GM23338 (cell line): ENCODE data around the gene CT45A3. TPM values are rescaled to one million over a fixed set of nuclear protein-coding genes. Genes with fewer than 3 reads are reported as not detected.
"Not testable (repeated sequence)": the region's sequence is repeated elsewhere in the genome, so short reads cannot be mapped to it uniquely, and the experiment has no call there.

ENCODE experiments used
- ATAC-seq: fragments of 200-7000 bp; cut with Tn5 transposase; 3 replicates; pipeline ENCODE4 v1.9.1; 2020
- DNase-seq: peaks from one replicate; pipeline ENCODE4 v3.0.0-alpha.2; 2015; ENCODE audit warnings: low spot score
- H2AFZ ChIP-seq: fragments of 200-600 bp; sonication (generic); 2 replicates; pipeline ENCODE4 v1.8.0; 2016; ENCODE audit warnings: antibody characterized with exemption, mild to moderate bottlenecking, moderate library complexity
- H3F3A ChIP-seq: fragments of 200-600 bp; sonication (generic); replicated peaks from 2 replicates; pipeline ENCODE4 v1.8.0; 2017; ENCODE audit warnings: antibody characterized with exemption, mixed run types, low read depth
- H3K27ac ChIP-seq: fragments of 200-600 bp; sonication (generic); 2 replicates; pipeline ENCODE4 v1.6.1; 2016; ENCODE audit warnings: low read depth
- H3K27me3 ChIP-seq: fragments of 200-600 bp; sonication (generic); 2 replicates; pipeline ENCODE4 v1.8.0; 2016; ENCODE audit warnings: mild to moderate bottlenecking, mixed run types, moderate library complexity; ENCODE audit not compliant: insufficient read depth
- H3K36me3 ChIP-seq: fragments of 200-600 bp; sonication (generic); 2 replicates; pipeline ENCODE4 v1.8.0; 2016; ENCODE audit warnings: mild to moderate bottlenecking; ENCODE audit not compliant: insufficient read depth
- H3K4me1 ChIP-seq: fragments of 200-600 bp; sonication (generic); 2 replicates; pipeline ENCODE4 v1.8.0; 2016; ENCODE audit warnings: mild to moderate bottlenecking, moderate library complexity; ENCODE audit not compliant: insufficient read depth
- H3K4me2 ChIP-seq: fragments of 200-600 bp; sonication (generic); 2 replicates; pipeline ENCODE4 v1.7.1; 2017; ENCODE audit warnings: mixed run types
- H3K4me3 ChIP-seq: fragments of 200-600 bp; sonication (generic); 2 replicates; pipeline ENCODE4 v1.6.1; 2016; ENCODE audit warnings: mixed run types
- H3K79me2 ChIP-seq: fragments of 200-600 bp; sonication (generic); replicated peaks from 2 replicates; pipeline ENCODE4 v1.8.0; 2017; ENCODE audit warnings: mild to moderate bottlenecking; ENCODE audit not compliant: insufficient read depth
- H3K9me2 ChIP-seq: fragments of 200-600 bp; sonication (generic); 2 replicates; pipeline ENCODE4 v1.8.0; 2017; ENCODE audit not compliant: insufficient read depth
- H4K20me1 ChIP-seq: fragments of 200-600 bp; sonication (generic); replicated peaks from 2 replicates; pipeline ENCODE4 v1.8.0; 2017; ENCODE audit warnings: mild to moderate bottlenecking; ENCODE audit not compliant: insufficient read depth
- H3K27ac Mint-ChIP-seq: 2 replicates; pipeline ENCODE4 v1.8.0; 2020; ENCODE audit warnings: inconsistent platforms, mild to moderate bottlenecking, moderate library complexity, mixed read lengths
- H3K27me3 Mint-ChIP-seq: 3 replicates; pipeline ENCODE4 v1.8.0; 2022; ENCODE audit warnings: low read depth, mild to moderate bottlenecking, moderate library complexity, mixed read lengths, inconsistent platforms; ENCODE audit not compliant: insufficient read depth, poor library complexity
- H3K36me3 Mint-ChIP-seq: 3 replicates; pipeline ENCODE4 v1.8.0; 2021; ENCODE audit warnings: low read depth, mild to moderate bottlenecking, inconsistent platforms, moderate library complexity, mixed read lengths
- H3K4me1 Mint-ChIP-seq: 3 replicates; pipeline ENCODE4 v1.8.0; 2020; ENCODE audit warnings: mild to moderate bottlenecking, inconsistent platforms, mixed read lengths
- H3K4me3 Mint-ChIP-seq: 3 replicates; pipeline ENCODE4 v1.8.0; 2021; ENCODE audit warnings: moderate library complexity, mild to moderate bottlenecking, inconsistent platforms, mixed read lengths
- H3K9me3 Mint-ChIP-seq: 3 replicates; pipeline ENCODE4 v1.8.0; 2020; ENCODE audit warnings: moderate library complexity, mild to moderate bottlenecking, inconsistent platforms, mixed read lengths
- CTCF ChIP-seq, 2 experiments: fragments of 200-600 bp in 1 of 2; sonication (generic) in 1 of 2; conservative IDR thresholded peaks; 2 replicates each; pipeline versions ENCODE4 v1.5.1 to v1.6.1; 2016 to 2017; ENCODE audit warnings: antibody characterized with exemption in 2 of 2, low read depth in 2 of 2, mild to moderate bottlenecking in 2 of 2, moderate library complexity in 1 of 2
- EZH2phosphoT487 ChIP-seq: fragments of 200-600 bp; sonication (generic); IDR thresholded peaks from one replicate; pipeline ENCODE4 v1.8.1; 2018; ENCODE audit warnings: antibody characterized with exemption; ENCODE audit not compliant: unreplicated experiment
- NANOG ChIP-seq: IDR thresholded peaks from 2 replicates; pipeline ENCODE4 v1.6.1; 2016; ENCODE audit warnings: antibody characterized with exemption, borderline replicate concordance
- ZNF462 ChIP-seq: fragments of 250-450 bp; sonication (Bioruptor Pico); IDR thresholded peaks from 2 replicates; pipeline ENCODE4 v1.5.0; 2020; ENCODE audit warnings: mild to moderate bottlenecking, moderate library complexity
- polyA plus RNA-seq: library from polyadenylated mRNA; unstranded; fragments of >200 nt; fragmentation: Nextera tagmentation; extraction: Ambion mirVana; gene quantifications from 2 replicates; pipeline ENCODE4 v1.2.1, GENCODE V29; 2016
- small RNA-seq: library from RNA; depleted of rRNA; stranded (forward); fragments of <200 nt; gene quantifications from one replicate; pipeline ENCODE3, GENCODE V24; 2014; ENCODE audit warnings: low replicate concordance
- total RNA-seq: library from RNA; depleted of rRNA; stranded (reverse); fragments of >200 nt; shearing (Covaris generic); gene quantifications from 2 replicates; pipeline ENCODE4 v1.2.3, GENCODE V29; 2014; rRNA removed

The CT45A3 gene
- total and polyA plus RNA-seq, 2 experiments from 2014 or later: not detected

- TF ChIP-seq NANOG (no peak), ZNF462 (CRISPR knock-in tag) (no peak), EZH2phosphoT487 (no peak)
Measured at GRCh38 chrX:135713795-135714194, 54.2 kb downstream of the CT45A3 start (continued).

- H3K36me3 ChIP-seq, H3K9me2 ChIP-seq, H3K4me3 Mint-ChIP-seq, H3K79me2 ChIP-seq, H3F3A ChIP-seq, ATAC-seq, H3K27me3 ChIP-seq, H3K27ac ChIP-seq, H2AFZ ChIP-seq, H3K27ac Mint-ChIP-seq, H4K20me1 ChIP-seq, H3K27me3 Mint-ChIP-seq, H3K36me3 Mint-ChIP-seq, H3K4me1 ChIP-seq, H3K4me2 ChIP-seq, H3K4me1 Mint-ChIP-seq, H3K4me3 ChIP-seq: not testable (repeated sequence)
- TF ChIP-seq CTCF (conservative IDR thresholded peaks at IDR 0.05; ENCODE audit: low read depth in 2 of 2): peak; percentile 14 to 66; a peak in 2 of 4 replicates
- DNase-seq: peak; percentile 28
- H3K9me3 Mint-ChIP-seq: peaks cover 12% of the 10 kb centered on the region
Measured at GRCh38 chrX:135713183-135713689, 54.8 kb downstream of the CT45A3 start, which contains the start of gene CT45A1. Gene CT45A1 (plus strand): TSS chrX:135713639. CDS start chrX:135718941, 5,302 bp downstream.

Small RNAs within 50 kb of the gene (small RNA-seq; reads per million reads assigned to genes)
- gene AC240442.1: not detected

Other genes with a start within 250 kb of the CT45A3 start
- gene INTS6L, start 247.5 kb downstream of the CT45A3 start, total RNA-seq: 6.4 and 21.9 TPM in 2 replicates
- 4.5 and 4.8 TPM in 2 replicates for gene INTS6L, start 247.5 kb downstream of the CT45A3 start, polyA plus RNA-seq
- not detected in 2 replicates for gene CT45A1, start 54.6 kb downstream of the CT45A3 start, total RNA-seq
- gene CT45A1, start 54.6 kb downstream of the CT45A3 start, polyA plus RNA-seq: not detected in 2 replicates
- gene CT45A5, start 17.3 kb upstream of the CT45A3 start, total RNA-seq: not detected in 2 replicates
- not detected in 2 replicates for gene CT45A5, start 17.3 kb upstream of the CT45A3 start, polyA plus RNA-seq
- not detected in 2 replicates for gene CT45A6, start 34.6 kb upstream of the CT45A3 start, total RNA-seq
- gene CT45A6, start 34.6 kb upstream of the CT45A3 start, polyA plus RNA-seq: not detected in 2 replicates
- not detected in 2 replicates for gene CT45A2, start 51.8 kb upstream of the CT45A3 start, total RNA-seq
- not detected in 2 replicates for gene CT45A2, start 51.8 kb upstream of the CT45A3 start, polyA plus RNA-seq
- gene CT45A7, start 69.1 kb upstream of the CT45A3 start, total RNA-seq: not detected in 2 replicates
- not detected in 2 replicates for gene CT45A7, start 69.1 kb upstream of the CT45A3 start, polyA plus RNA-seq
- not detected in 2 replicates for gene CT45A8, start 86.3 kb upstream of the CT45A3 start, total RNA-seq
- gene CT45A8, start 86.3 kb upstream of the CT45A3 start, polyA plus RNA-seq: not detected in 2 replicates
- gene CT45A9, start 103.6 kb upstream of the CT45A3 start, total RNA-seq: not detected in 2 replicates
- not detected in 2 replicates for gene CT45A9, start 103.6 kb upstream of the CT45A3 start, polyA plus RNA-seq
- gene CT45A10, start 125.3 kb upstream of the CT45A3 start, total RNA-seq: not detected in 2 replicates
- gene CT45A10, start 125.3 kb upstream of the CT45A3 start, polyA plus RNA-seq: not detected in 2 replicates
- gene SAGE1, start 125.5 kb upstream of the CT45A3 start, total RNA-seq: 0.19 TPM in 1 of 2 replicates, not detected in the other
- not detected in 2 replicates for gene SAGE1, start 125.5 kb upstream of the CT45A3 start, polyA plus RNA-seq
- gene MMGT1, start 205.8 kb upstream of the CT45A3 start, total RNA-seq: 25.4 and 30.1 TPM in 2 replicates
- gene MMGT1, start 205.8 kb upstream of the CT45A3 start, polyA plus RNA-seq: 6.2 and 6.9 TPM in 2 replicates
- 17.1 and 18.9 TPM in 2 replicates for gene SLC9A6, start 217.2 kb upstream of the CT45A3 start, total RNA-seq
- 7.2 and 7.4 TPM in 2 replicates for gene SLC9A6, start 217.2 kb upstream of the CT45A3 start, polyA plus RNA-seq